ENCODE data around the gene PTH2R.
"Not testable (repeated sequence)": the region's sequence is repeated elsewhere in the genome, so short reads cannot be mapped to it uniquely, and the experiment has no call there.

The PTH2R gene

DNA sequence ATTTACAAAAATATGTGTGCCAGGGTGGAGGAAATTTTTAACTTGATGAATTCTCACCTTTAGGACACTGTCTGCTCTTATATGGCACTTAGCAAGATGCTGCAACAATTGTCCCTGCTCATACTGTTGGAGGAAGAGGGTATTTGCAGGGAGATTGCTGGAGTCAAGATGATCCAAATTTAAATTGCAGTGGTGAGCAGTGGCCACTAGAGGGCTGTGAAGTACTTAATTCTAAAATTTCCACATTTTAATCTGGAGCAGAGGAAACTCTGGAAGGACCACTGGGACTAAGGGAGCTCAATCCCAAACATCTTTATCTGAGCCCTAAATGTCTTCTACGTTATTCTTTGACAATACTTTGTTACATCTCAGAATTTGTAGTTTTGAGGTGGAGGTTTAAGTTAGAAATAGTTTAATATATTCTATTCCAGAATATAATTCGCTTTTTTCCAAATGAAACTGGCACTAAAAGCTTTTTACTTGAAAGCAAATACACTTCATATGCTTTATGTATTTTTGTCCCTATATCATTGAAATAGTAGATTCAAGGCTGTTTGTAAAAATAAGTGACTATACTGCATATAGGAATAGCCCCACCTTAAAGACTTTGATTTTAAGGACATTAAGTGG, 33.0 kb upstream of the PTH2R start:
- Histone ChIP-seq H3K4me3 (ENCODE audit: insufficient read depth, low read length, poor library complexity, severe bottlenecking) (no peak overlapping the region), H3K9ac (ENCODE audit: low read length) (no peak overlapping the region), H3K9me2 (replicated peaks; ENCODE audit: insufficient read depth, low read length) (no peaks in the 10 kb centered on the region), H3F3A (ENCODE audit: insufficient read depth) (no peaks in the 10 kb centered on the region), H3K4me2 (ENCODE audit: low read depth, low read length, poor library complexity, severe bottlenecking) (no peak overlapping the region), H3K27me3 (ENCODE audit: low read length) (no peaks in the 10 kb centered on the region), H3K36me3 (ENCODE audit: low read length) (no peaks in the 10 kb centered on the region), H3K9me3 (ENCODE audit: insufficient read depth, low read length) (no peaks in the 10 kb centered on the region), H2AFZ (ENCODE audit: low read depth, low read length, severe bottlenecking) (no peak overlapping the region), H3K27ac (ENCODE audit: low read depth, low read length) (no peak overlapping the region), H4K20me1 (ENCODE audit: low read depth, low read length) (no peaks in the 10 kb centered on the region), H3K79me2 (ENCODE audit: insufficient read depth, low read length) (no peaks in the 10 kb centered on the region)
- TF ChIP-seq EZH2phosphoT487 (conservative IDR thresholded peaks at IDR 0.05; ENCODE audit: low read length), result no peak
- TF ChIP-seq, protein P1, sequence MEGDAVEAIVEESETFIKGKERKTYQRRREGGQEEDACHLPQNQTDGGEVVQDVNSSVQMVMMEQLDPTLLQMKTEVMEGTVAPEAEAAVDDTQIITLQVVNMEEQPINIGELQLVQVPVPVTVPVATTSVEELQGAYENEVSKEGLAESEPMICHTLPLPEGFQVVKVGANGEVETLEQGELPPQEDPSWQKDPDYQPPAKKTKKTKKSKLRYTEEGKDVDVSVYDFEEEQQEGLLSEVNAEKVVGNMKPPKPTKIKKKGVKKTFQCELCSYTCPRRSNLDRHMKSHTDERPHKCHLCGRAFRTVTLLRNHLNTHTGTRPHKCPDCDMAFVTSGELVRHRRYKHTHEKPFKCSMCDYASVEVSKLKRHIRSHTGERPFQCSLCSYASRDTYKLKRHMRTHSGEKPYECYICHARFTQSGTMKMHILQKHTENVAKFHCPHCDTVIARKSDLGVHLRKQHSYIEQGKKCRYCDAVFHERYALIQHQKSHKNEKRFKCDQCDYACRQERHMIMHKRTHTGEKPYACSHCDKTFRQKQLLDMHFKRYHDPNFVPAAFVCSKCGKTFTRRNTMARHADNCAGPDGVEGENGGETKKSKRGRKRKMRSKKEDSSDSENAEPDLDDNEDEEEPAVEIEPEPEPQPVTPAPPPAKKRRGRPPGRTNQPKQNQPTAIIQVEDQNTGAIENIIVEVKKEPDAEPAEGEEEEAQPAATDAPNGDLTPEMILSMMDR (IDR thresholded peaks at IDR 0.05; ENCODE audit: insufficient read depth, low read length, poor library complexity, severe bottlenecking), result peak; percentile 91

DNA sequence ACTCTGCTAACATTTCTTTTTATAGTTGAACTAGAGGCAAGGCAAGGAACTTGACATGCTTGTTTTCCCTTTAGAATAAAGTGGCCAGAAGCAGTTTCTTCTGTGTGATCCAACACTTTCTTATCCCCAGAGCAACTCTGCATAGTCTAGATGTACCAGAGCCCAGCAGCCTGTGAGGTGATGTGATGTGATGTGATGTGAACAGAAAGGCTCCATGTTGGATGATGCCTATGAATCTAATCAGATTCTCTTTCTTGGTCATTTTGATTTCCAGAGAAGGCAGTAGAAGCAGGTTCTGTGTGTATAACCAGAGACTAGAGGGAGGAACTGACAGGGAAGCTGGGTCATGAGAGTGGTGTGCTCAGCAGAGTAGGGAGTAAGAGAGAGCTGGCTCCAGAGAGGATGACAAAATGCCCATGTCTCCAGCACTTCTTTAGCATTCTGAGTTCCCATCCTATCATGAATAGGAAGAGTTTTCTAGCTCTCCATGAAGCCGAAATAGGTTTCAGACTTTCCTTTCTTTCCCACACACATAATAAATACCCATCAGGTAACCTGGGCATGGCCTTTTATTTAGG, 31.0 kb upstream of the PTH2R start:
- Histone ChIP-seq H3F3A (ENCODE audit: insufficient read depth) (no peaks in the 10 kb centered on the region), H2AFZ (ENCODE audit: low read depth, low read length, severe bottlenecking) (no peak overlapping the region), H3K9me2 (replicated peaks; ENCODE audit: insufficient read depth, low read length) (no peaks in the 10 kb centered on the region), H3K9ac (ENCODE audit: low read length) (no peak overlapping the region), H4K20me1 (ENCODE audit: low read depth, low read length) (no peaks in the 10 kb centered on the region), H3K79me2 (ENCODE audit: insufficient read depth, low read length) (no peaks in the 10 kb centered on the region), H3K4me2 (ENCODE audit: low read depth, low read length, poor library complexity, severe bottlenecking) (no peak overlapping the region), H3K9me3 (ENCODE audit: insufficient read depth, low read length) (no peaks in the 10 kb centered on the region), H3K27me3 (ENCODE audit: low read length) (no peaks in the 10 kb centered on the region), H3K36me3 (ENCODE audit: low read length) (no peaks in the 10 kb centered on the region), H3K27ac (ENCODE audit: low read depth, low read length) (no peak overlapping the region), H3K4me3 (ENCODE audit: insufficient read depth, low read length, poor library complexity, severe bottlenecking) (no peak overlapping the region)
- TF ChIP-seq, protein P1 (IDR thresholded peaks at IDR 0.05; ENCODE audit: insufficient read depth, low read length, poor library complexity, severe bottlenecking), result no peak
- TF ChIP-seq EZH2phosphoT487 (conservative IDR thresholded peaks at IDR 0.05; ENCODE audit: low read length), result no peak

DNA sequence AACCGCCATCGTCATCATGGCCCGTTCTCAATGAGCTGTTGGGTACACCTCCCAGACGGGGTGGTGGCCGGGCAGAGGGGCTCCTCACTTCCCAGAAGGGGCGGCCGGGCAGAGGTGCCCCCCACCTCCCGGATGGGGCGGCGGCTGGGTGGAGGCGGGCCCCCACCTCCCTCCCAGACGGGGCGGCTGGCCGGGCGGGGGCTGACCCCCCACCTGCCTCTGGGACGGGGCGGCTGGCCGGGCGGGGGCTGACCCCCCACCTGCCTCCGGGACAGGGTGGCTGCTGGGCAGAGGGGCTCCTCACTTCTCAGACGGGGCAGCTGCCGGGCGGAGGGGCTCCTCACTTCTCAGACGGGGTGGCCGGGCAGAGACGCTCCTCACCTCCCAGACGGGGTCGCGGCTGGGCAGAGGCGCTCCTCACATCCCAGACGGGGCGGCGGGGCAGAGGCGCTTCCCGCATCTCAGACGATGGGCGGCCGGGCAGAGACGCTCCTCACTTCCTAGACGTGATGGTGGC, 29.2 kb upstream of the PTH2R start:
- not testable (repeated sequence) for H3K9ac ChIP-seq (ENCODE audit: low read length); H3K36me3 ChIP-seq (ENCODE audit: low read length); H3K79me2 ChIP-seq (ENCODE audit: insufficient read depth, low read length); H3K9me3 ChIP-seq (ENCODE audit: insufficient read depth, low read length); H4K20me1 ChIP-seq (ENCODE audit: low read depth, low read length); H3K27ac ChIP-seq (ENCODE audit: low read depth, low read length); H2AFZ ChIP-seq (ENCODE audit: low read depth, low read length, severe bottlenecking); H3K4me3 ChIP-seq (ENCODE audit: insufficient read depth, low read length, poor library complexity, severe bottlenecking); H3K4me2 ChIP-seq (ENCODE audit: low read depth, low read length, poor library complexity, severe bottlenecking); H3K9me2 ChIP-seq (replicated peaks; ENCODE audit: insufficient read depth, low read length); H3F3A ChIP-seq (ENCODE audit: insufficient read depth); H3K27me3 ChIP-seq (ENCODE audit: low read length)

DNA sequence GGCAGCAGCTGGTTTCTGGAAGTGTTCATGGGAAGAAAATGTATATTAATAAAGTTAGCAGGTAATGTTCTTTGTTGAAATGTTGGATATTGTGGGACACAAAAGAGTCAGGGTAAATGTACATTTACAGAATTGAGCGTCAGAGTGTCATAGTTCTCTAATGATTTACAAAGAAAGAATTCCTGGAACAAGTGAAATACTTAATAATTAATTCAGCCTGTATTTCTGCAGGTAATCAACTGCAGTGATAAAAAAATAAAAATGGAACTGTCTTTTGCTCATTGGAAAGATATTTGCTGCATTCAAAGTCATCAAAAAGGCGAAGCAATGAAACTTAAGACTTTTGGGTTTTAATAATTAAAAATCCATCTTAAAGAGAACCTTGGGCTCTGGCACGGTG, 27.4 kb upstream of the PTH2R start:
- H4K20me1 ChIP-seq (ENCODE audit: low read depth, low read length), result no peaks in the 10 kb centered on the region
- H2AFZ ChIP-seq (ENCODE audit: low read depth, low read length, severe bottlenecking), result no peak overlapping the region
- TF ChIP-seq, protein P1 (IDR thresholded peaks at IDR 0.05; ENCODE audit: insufficient read depth, low read length, poor library complexity, severe bottlenecking), result no peak
- no peak for TF ChIP-seq EZH2phosphoT487 (conservative IDR thresholded peaks at IDR 0.05; ENCODE audit: low read length)
- no peaks in the 10 kb centered on the region for H3K36me3 ChIP-seq (ENCODE audit: low read length)
- H3K9ac ChIP-seq (ENCODE audit: low read length), result no peak overlapping the region
- no peaks in the 10 kb centered on the region for H3K79me2 ChIP-seq (ENCODE audit: insufficient read depth, low read length)
- no peak overlapping the region for H3K4me2 ChIP-seq (ENCODE audit: low read depth, low read length, poor library complexity, severe bottlenecking)
- H3K9me2 ChIP-seq (replicated peaks; ENCODE audit: insufficient read depth, low read length), result no peaks in the 10 kb centered on the region
- H3K9me3 ChIP-seq (ENCODE audit: insufficient read depth, low read length), result no peaks in the 10 kb centered on the region
- H3K27me3 ChIP-seq (ENCODE audit: low read length), result no peaks in the 10 kb centered on the region
- H3F3A ChIP-seq (ENCODE audit: insufficient read depth), result no peaks in the 10 kb centered on the region
- H3K4me3 ChIP-seq (ENCODE audit: insufficient read depth, low read length, poor library complexity, severe bottlenecking), result no peak overlapping the region
- no peak overlapping the region for H3K27ac ChIP-seq (ENCODE audit: low read depth, low read length)
